Transverse colon (tissue), 3 donors: ENCODE results near the gene PABPN1L.

Source experiments
- CTCF ChIP-seq, 5 experiments: fragments of 200-600 bp in 3 of 5; fragments of 450-650 bp in 2 of 5; sonication (generic) in 3 of 5; IDR thresholded peaks; 1 replicate in 2 of 5; 2 replicates in 3 of 5; pipeline ENCODE4 v1.5.1; 2016 to 2017; ENCODE audit warnings: antibody characterized with exemption in 5 of 5, inconsistent platforms in 3 of 5, mild to moderate bottlenecking in 2 of 5, moderate library complexity in 1 of 5
- EP300 ChIP-seq: sonication (generic); formaldehyde crosslinking; IDR thresholded peaks from one replicate; pipeline ENCODE4 v1.6.1; 2017; ENCODE audit warnings: antibody characterized with exemption, low read depth
- POLR2A ChIP-seq: fragments of 450-650 bp; IDR thresholded peaks from one replicate; pipeline ENCODE4 v1.6.1; 2016; ENCODE audit warnings: antibody characterized with exemption, mild to moderate bottlenecking, moderate library complexity

GRCh38 chr16:88903267-88903666 lies 36.8 kb upstream of the PABPN1L start:
- TF ChIP-seq POLR2A (no peak), CTCF (IDR thresholded peaks at IDR 0.05) (no peak), EP300 (no peak)
